Caco-2 (cell line): ENCODE data around the gene EMC9. TPM values are rescaled to one million over a fixed set of nuclear protein-coding genes. Genes with fewer than 3 reads are reported as not detected.

ENCODE experiments used
- BruUV-seq: library from RNA; stranded (reverse); fragments of 400-500 nt; replicated peaks from 2 replicates; lab custom pipeline; 2021; lab: Mats Ljungman, UMichigan
- CTCF ChIA-PET: fragments of 300-600 bp; sonication (Branson Sonifier 250); formaldehyde crosslinking; loops from one replicate; lab custom pipeline; 2022; ENCODE audit warnings: antibody characterized with exemption; lab: Charles Lee
- POLR2A ChIA-PET: fragments of 300-600 bp; sonication (Branson Sonifier 250); formaldehyde crosslinking; loops from one replicate; lab custom pipeline; 2022; ENCODE audit warnings: antibody characterized with exemption; lab: Charles Lee
- DNase-seq, 2 experiments: peaks; one replicate each; pipeline versions ENCODE4 v3.0.0 to v3.0.0-alpha.2; 2020 to 2022
- H3K27me3 ChIP-seq: replicated peaks from 2 replicates; pipeline ENCODE4 v1.6.0; 2011; ENCODE audit warnings: low read length; ENCODE audit not compliant: control insufficient read depth, insufficient read depth
- H3K36me3 ChIP-seq: 2 replicates; pipeline ENCODE4 v1.5.1; 2011; ENCODE audit warnings: low read length; ENCODE audit not compliant: control insufficient read depth, insufficient read depth
- H3K4me1 ChIP-seq: fragments of 250-450 bp; sonication (Bioruptor Pico); 2 replicates; pipeline ENCODE4 v1.5.1; 2020; ENCODE audit warnings: mild to moderate bottlenecking
- H3K4me3 ChIP-seq: 2 replicates; pipeline ENCODE4 v1.5.1; 2011; ENCODE audit warnings: low read depth, mild to moderate bottlenecking, control low read depth, low read length
- H3K9me3 ChIP-seq: fragments of 250-450 bp; sonication (Bioruptor Pico); 2 replicates; pipeline ENCODE4 v1.5.1; 2020; ENCODE audit warnings: mild to moderate bottlenecking, moderate library complexity
- H3K27ac Mint-ChIP-seq: one replicate; pipeline ENCODE4 v1.8.0; 2022; ENCODE audit warnings: mixed read lengths; ENCODE audit not compliant: unreplicated experiment
- H3K27me3 Mint-ChIP-seq: one replicate; pipeline ENCODE4 v1.8.0; 2022; ENCODE audit warnings: mixed read lengths; ENCODE audit not compliant: insufficient read depth, unreplicated experiment
- H3K36me3 Mint-ChIP-seq: one replicate; pipeline ENCODE4 v1.8.0; 2022; ENCODE audit warnings: mild to moderate bottlenecking, mixed read lengths; ENCODE audit not compliant: insufficient read depth, unreplicated experiment
- H3K4me1 Mint-ChIP-seq: one replicate; pipeline ENCODE4 v1.8.0; 2022; ENCODE audit warnings: low read depth, mixed read lengths; ENCODE audit not compliant: unreplicated experiment
- H3K4me3 Mint-ChIP-seq: one replicate; pipeline ENCODE4 v1.8.0; 2022; ENCODE audit warnings: mild to moderate bottlenecking, moderate library complexity, mixed read lengths; ENCODE audit not compliant: unreplicated experiment
- H3K9me3 Mint-ChIP-seq: one replicate; pipeline ENCODE4 v1.8.0; 2022; ENCODE audit warnings: mixed read lengths; ENCODE audit not compliant: unreplicated experiment
- CTCF ChIP-seq, 2 experiments: fragments of 200-600 bp in 1 of 2; IDR thresholded peaks; 1 replicate in 1 of 2; 2 replicates in 1 of 2; pipeline versions ENCODE4 v1.5.1 to v1.8.0; 2011 to 2022; ENCODE audit warnings: antibody characterized with exemption in 1 of 2, control low read depth in 1 of 2, inconsistent platforms in 1 of 2, low read depth in 1 of 2, low read length in 1 of 2, mild to moderate bottlenecking in 1 of 2, moderate library complexity in 1 of 2; ENCODE audit not compliant: insufficient read depth in 1 of 2, severe bottlenecking in 1 of 2, unreplicated experiment in 1 of 2
- intact Hi-C: fragments of 100-400 bp; cut with micrococcal nuclease; formaldehyde crosslinking; loops from one replicate; pipeline ENCODE4 v1.10.0; 2022; ENCODE audit not compliant: unreplicated experiment
- total RNA-seq: library from RNA; stranded (reverse); gene quantifications from 2 replicates; pipeline ENCODE4 v1.2.3, GENCODE V29; 2022

EMC9 gene
- total RNA-seq, 1 experiment from 2014 or later = 31.1 TPM

- Mint-ChIP-seq H3K36me3 (peaks cover 23% of the 10 kb centered on the region), H3K27ac (no peak overlapping the region), H3K4me1 (peaks cover 5% of the 10 kb centered on the region), H3K4me3 (no peak overlapping the region), H3K9me3 (no peaks in the 10 kb centered on the region), H3K27me3 (no peaks in the 10 kb centered on the region)
- intact Hi-C loops = no loop called here
- no TSS peak for BruUV-seq
- H3K4me1 ChIP-seq = peaks cover 10% of the 10 kb centered on the region
- no peaks in the 10 kb centered on the region for H3K27me3 ChIP-seq
- no peak for TF ChIP-seq CTCF (IDR thresholded peaks at IDR 0.05; ENCODE audit: insufficient read depth in 1 of 2, low read depth in 1 of 2, low read length in 1 of 2, severe bottlenecking in 1 of 2, unreplicated experiment in 1 of 2)
- DNase-seq = no peak
- no peak overlapping the region for H3K4me3 ChIP-seq
- no peaks in the 10 kb centered on the region for H3K9me3 ChIP-seq
- H3K36me3 ChIP-seq = peaks cover 3% of the 10 kb centered on the region
- ChIA-PET POLR2A (no interaction called here), CTCF (no interaction called here)
Measured at GRCh38 chr14:24165785-24166184, 24.4 kb upstream of the EMC9 start.

GRCh38 chr14:24164518-24164991, 23.2 kb upstream of the EMC9 start:
- Histone ChIP-seq H3K27me3 (no peaks in the 10 kb centered on the region), H3K36me3 (peaks cover 4% of the 10 kb centered on the region), H3K9me3 (no peaks in the 10 kb centered on the region), H3K4me3 (no peak overlapping the region), H3K4me1 (peaks cover 12% of the 10 kb centered on the region)
- POLR2A ChIA-PET = no interaction called here
- H3K36me3 Mint-ChIP-seq = peaks cover 31% of the 10 kb centered on the region
- no peaks in the 10 kb centered on the region for H3K27me3 Mint-ChIP-seq
- intact Hi-C loops = no loop called here
- H3K4me3 Mint-ChIP-seq = no peak overlapping the region
- CTCF ChIA-PET = no interaction called here
- no peak for TF ChIP-seq CTCF (IDR thresholded peaks at IDR 0.05; ENCODE audit: insufficient read depth in 1 of 2, low read depth in 1 of 2, low read length in 1 of 2, severe bottlenecking in 1 of 2, unreplicated experiment in 1 of 2)
- BruUV-seq = no TSS peak
- H3K4me1 Mint-ChIP-seq = peaks cover 6% of the 10 kb centered on the region
- DNase-seq = no peak
- no peaks in the 10 kb centered on the region for H3K9me3 Mint-ChIP-seq
- no peak overlapping the region for H3K27ac Mint-ChIP-seq

- TF ChIP-seq CTCF (IDR thresholded peaks at IDR 0.05; ENCODE audit: insufficient read depth in 1 of 2, low read depth in 1 of 2, low read length in 1 of 2, severe bottlenecking in 1 of 2, unreplicated experiment in 1 of 2) = no peak
- no peaks in the 10 kb centered on the region for H3K9me3 Mint-ChIP-seq
- no peaks in the 10 kb centered on the region for H3K27me3 ChIP-seq
- H3K4me1 Mint-ChIP-seq = peaks cover 6% of the 10 kb centered on the region
- no TSS peak for BruUV-seq
- H3K27ac Mint-ChIP-seq = no peak overlapping the region
- intact Hi-C loops = no loop called here
- no peak for DNase-seq
- H3K36me3 ChIP-seq = peaks cover 2% of the 10 kb centered on the region
- H3K4me3 ChIP-seq = no peak overlapping the region
- POLR2A ChIA-PET = interaction anchor here (0.6 to 2.5 kb wide), 5 partner anchors 15 to 106 kb away, joined by 3 to 16 read pairs (median 7); partner anchors contain the start of genes DCAF11, NRL, PSME1 and PSME2
- peak overlapping the region; percentile 77 for H3K4me3 Mint-ChIP-seq
- H3K9me3 ChIP-seq = no peaks in the 10 kb centered on the region
- H3K27me3 Mint-ChIP-seq = no peaks in the 10 kb centered on the region
- CTCF ChIA-PET = interaction anchor here (0.7 to 2.3 kb wide), 3 partner anchors 15 to 58 kb away, joined by 6 to 47 read pairs (median 26); partner anchors contain the start of genes DCAF11, NRL, PSME2 and RNF31
- peaks cover 12% of the 10 kb centered on the region for H3K4me1 ChIP-seq
- H3K36me3 Mint-ChIP-seq = peaks cover 38% of the 10 kb centered on the region
Measured at GRCh38 chr14:24162093-24162492, 20.7 kb upstream of the EMC9 start.
